Activated CD8-positive, alpha-beta memory T cell treated with anti-CD3 and anti-CD28 coated beads for 4 hours (primary cell): ENCODE data around the gene PDXDC1.
"Not testable (repeated sequence)": the region's sequence is repeated elsewhere in the genome, so short reads cannot be mapped to it uniquely, and the experiment has no call there.

Source experiments
- DNase-seq, 2 donors: peaks; one replicate each; pipeline ENCODE4 v3.0.0-alpha.2; 2020; ENCODE audit warnings: low read depth in 2 of 2

Gene PDXDC1

DNA sequence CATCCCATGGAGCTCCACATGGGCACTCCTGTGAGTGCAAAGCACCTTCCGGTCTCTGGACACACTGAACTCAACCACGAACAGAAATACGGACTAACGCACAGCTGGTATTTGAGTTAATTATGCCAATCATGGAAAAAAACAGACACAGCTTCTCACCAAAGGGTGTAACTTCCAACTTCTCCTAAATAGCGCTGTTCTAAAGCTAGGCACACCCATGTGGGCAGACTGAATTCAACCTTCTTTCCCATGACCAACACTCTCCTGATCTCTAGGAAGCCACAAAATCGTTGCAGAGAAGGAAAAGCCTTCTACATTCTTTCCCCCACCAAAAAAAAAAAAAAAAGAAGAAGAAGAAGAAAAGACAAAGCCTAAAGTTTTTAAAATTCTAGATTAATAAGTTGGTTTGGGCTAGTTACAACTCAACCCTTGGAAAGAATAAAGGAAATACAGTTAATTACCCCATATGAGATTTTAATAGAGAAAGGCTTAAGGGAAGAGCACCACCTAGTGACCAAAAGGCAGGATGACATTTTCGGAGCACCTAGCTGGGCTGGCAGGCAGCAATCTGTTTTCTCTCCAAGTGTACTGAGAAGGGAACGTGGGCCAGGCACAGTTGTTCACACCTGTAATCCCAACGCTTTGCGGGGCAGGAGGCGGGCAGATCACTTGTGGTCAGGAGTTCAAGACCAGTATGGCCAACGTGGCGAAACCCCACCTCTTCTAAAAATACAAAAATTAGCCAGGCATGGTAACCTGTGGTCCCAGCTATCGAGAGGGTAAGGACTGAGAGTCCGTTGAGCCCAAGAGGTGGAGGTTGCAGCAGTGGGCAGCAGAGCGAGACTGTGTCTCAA lies 97.3 kb downstream of the PDXDC1 start:
- DNase-seq = not testable (repeated sequence)

DNA sequence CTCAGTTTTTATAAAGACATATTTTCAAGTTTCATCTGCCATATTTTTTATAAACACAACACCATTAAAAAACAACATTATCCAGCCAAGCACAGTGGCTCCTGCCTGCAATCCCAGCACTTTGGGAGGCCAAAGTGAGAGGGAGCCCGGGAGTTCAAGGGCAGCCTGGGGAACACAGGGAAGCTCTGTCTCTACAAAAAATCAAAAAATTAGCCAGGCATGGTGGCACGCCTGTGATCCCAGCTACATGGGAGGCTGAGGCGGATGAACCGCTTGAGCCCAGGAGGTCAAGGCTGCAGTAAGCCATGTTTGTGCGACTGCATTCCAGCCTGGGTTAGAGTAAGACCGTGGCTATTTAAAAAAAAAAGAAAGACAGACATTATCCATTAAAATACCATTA lies 98.3 kb downstream of the PDXDC1 start:
- DNase-seq = no peak

DNA sequence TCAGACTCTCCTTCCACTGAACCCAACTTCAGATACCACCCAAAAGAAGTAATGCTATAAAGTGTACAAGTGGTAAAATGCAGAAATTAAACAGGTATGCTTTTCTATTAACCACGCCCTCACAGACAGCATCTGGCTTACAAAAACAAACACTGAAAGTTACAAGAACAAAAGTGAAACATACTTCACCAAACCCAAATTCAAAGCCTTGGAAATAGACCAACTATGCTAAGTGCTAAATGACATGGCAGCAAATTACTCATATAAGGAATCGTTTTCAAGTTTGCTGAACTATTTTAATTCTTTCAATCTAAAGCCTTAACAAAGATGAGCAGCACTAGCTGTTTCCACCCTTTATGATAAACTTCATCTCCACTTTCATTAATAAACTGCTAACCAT lies 101.3 kb downstream of the PDXDC1 start:
- DNase-seq = not testable (repeated sequence)

DNA sequence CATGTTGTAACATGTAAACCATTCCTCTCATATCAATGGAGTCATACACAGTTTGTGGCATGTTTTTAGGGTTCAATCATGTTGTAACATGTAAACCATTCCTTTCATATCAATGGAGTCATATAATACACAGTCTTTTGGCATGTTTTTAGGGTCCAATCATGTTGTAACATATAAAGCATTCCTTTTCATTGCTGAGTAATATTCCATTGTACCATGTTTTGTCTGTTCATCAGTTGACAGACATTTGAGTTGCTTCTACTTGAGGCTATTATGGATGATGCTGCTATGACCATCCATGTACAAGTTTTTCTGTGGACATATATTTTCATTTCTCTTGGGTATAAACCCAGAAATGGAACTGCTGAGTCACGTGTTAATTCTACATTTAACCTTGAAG lies 106.1 kb downstream of the PDXDC1 start:
- not testable (repeated sequence) for DNase-seq

DNA sequence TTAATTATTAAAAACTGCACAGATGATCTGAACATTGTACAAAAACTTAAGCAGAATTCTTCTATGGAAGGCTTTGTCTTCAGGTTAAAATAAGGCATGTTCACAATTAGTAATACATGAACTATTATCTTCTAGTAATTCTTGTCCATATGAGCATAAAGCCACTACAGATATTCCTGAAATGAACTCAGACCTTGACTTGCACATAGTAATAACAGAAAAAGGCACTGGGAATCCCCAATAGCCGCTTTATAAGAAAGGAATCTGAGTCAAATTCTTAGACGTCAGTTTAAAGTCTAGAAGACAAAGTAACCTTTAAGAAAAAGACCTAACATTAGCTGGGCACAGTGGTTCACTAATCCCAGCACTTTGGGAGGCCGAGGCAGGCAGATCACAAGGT lies 108.0 kb downstream of the PDXDC1 start:
- DNase-seq = not testable (repeated sequence)

DNA sequence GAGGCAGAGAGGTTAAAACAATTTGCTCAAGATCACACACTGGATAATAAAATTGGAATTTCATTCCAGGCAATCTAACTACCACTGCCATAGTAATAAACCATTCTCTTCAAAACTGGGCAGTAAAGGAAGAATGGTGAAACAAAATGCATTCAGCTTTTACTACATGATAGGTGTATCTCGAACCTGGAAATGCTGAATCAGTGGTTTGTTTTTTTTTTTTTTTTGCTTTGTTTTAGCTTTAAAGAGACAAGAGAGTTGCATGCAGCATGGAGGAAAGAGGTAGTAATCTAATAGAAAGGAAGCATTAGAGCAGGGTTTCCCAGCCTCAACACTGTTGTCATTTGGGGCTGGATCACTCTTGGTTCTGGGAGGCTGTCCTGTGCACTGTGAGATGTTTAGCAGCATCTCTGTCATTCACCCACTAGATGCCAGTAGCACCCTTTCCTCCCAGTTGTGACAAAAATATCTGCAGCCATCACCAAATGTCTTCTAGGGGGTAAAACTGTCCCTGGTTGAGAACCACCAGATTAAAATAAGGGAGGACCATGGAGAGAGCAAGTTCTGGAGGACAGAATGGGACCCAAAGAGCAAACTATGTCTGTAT lies 115.9 kb downstream of the PDXDC1 start:
- DNase-seq = not testable (repeated sequence)

DNA sequence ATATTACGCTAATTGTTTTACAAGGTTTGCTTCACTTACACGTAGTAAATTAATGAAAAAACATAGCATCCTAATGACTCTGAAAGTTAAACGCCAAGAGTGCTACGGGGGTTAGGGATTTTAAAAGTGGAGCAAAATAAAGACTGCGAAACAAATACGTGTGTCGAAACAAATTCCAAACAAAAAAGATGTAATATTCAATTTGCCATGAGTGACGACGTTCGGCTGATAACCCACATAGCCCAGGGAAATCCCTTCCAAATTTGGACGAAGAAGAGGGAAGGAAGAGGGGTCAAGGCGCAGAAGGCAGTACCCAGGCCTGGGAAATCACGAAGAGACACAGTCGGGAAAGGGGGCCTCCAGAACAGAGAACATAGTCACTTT lies 118.7 kb downstream of the PDXDC1 start:
- not testable (repeated sequence) for DNase-seq

DNA sequence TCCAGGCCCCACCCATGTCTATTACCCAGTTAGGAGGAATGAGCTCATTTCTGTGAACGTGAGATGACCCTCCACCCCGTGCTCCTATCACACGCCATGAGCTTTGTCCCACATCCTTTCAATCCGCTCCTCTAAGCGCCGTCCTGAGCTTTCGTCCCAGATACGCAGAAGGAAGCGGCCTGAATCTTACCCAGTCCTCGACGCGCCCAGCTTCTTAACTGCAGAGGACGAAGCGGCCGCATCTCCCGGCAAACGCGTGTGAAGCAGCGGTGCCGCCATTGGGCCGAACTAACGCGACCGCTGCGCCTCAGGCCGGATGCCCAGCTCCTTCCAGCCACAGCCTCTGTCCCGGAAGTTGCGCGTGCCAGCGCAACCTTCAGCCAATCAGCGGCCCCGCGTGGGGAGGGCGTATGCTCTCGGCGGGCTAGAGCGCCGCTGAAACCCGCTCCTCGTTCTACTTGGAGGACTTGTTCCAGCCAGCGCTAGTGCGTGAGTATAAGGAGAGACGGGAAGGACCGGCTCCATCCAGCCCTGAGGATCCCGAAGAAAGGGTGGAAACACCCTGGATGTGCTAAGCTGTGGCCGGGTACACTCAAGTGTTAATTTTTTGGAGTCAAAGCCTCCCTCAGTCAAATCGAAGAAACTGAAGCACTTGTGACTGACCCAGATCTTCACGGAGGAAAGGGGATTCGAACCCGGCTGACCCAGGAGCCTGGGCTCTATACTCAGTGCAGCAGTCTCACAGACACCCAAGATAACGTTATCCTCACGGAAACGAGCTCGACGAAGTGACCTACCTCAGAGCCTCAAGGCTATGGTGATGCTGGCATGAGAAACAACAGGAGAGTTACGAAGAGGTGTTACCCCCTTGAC lies 119.4 kb downstream of the PDXDC1 start, which contains the start of gene RRN3:
TSS of gene RRN3 (minus strand) at position 318 of the 873 bp plus-strand sequence. CDS start at position 279, 39 bp downstream.
- peak; percentile 65 to 69 for DNase-seq

DNA sequence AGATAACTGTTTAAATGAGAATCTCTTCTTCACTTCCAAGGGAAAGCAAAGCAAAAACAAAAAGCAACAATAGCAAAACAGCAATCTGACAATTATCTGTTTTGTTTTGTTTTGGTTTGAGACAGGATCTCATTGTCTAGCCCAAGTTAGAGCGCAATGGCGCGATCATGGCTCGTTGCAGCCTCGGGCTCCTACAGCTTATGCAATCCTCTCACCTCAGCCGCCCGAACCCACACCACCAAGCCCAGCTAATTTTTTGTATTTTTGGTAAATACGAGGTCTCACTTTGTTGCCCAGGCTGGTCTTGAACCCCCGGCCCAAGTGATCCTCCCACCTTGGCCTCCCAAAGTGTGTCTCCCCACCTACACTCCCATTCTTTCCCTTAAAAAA lies 121.8 kb downstream of the PDXDC1 start:
- not testable (repeated sequence) for DNase-seq

DNA sequence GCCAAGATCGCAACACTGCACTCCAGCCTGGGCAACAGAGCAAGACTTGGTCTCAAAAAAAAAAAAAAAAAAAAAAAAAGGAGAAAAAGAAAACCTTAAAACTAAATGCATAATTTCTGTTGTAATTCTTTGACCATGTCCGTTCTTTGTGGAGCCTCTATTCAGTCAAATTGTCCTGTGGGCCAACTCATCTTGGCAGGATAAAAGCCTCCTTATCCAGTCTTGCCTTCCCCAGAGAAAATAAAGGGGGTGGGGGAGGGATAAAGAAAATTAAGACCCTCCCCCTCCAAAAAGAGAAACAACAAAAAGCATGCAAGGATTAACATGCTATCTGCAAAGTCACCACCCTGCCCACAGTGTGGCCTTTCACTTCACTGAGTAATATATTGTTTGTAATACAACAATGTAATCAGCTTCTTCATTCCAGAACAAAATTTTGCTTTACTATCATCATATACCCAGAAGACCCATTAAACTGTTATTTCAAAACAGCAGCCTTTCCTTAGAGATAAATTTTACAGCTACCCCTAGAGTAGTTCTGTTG lies 124.6 kb downstream of the PDXDC1 start:
- DNase-seq = not testable (repeated sequence)

DNA sequence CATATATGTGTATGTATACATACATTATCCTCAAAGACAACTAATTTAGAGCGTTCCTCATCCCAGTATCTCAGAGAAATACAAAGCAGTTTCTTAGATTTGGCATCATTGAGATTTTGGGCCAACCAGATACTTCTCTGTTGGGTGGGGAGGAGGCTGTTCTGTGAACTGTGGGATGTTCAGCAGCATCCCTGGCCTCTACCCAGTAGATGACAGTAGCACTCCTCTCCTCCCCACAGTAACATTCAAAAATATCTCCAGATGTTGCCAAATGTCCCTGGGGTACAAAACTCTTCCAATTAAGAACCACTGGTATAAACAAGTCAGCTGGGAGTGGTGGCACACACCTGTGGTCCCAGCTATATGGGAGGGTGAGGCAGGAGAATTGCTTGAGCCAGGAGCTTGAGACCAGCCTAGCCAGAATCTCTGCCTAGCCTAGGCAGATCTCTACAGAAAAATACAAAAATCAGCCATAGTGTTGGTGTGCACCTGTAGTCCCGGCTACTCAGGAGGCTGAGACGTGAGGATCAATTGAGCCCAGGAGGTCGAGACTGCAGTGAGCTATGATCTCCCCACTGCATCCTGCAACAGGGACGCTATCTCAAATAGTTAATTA lies 125.7 kb downstream of the PDXDC1 start:
- DNase-seq = not testable (repeated sequence)

DNA sequence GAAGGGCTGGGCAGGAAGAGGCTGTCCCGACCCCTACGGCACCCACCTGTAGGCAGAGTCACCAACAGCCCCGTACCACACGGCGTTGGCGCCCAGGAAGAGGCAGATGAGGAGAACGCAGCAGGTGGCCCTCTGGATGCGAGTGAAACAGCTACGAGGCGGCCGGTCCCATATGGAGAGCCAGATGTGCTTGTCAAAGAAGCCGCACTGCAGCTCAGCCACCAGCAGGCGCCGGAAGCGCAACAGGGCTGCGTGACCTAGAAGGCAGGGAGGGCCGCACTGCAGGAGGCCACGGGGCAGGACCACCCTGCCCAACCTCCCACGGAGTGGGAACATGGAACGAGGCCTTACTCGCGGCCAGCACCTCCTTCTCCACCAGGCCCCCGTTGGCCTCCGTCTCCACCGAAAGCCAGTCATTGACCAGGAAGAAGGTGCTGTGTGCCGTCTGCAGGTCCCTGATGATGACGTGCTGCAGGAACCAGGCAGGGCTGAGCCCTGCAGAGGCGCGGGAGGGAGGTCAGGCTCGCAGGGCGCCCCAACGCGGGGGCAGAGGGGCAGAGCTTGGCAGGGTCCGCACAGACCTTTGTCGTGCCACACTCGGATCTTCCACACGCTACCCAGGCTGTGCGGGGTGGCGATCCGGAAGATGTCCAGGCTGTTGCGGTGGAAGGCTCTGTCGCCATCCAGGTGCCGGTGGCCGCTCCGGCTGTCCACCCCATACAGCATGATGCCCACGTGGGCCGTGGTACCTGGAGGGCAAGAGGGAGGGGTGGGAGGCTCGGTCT lies 153.0 kb downstream of the PDXDC1 start:
- not testable (repeated sequence) for DNase-seq

DNA sequence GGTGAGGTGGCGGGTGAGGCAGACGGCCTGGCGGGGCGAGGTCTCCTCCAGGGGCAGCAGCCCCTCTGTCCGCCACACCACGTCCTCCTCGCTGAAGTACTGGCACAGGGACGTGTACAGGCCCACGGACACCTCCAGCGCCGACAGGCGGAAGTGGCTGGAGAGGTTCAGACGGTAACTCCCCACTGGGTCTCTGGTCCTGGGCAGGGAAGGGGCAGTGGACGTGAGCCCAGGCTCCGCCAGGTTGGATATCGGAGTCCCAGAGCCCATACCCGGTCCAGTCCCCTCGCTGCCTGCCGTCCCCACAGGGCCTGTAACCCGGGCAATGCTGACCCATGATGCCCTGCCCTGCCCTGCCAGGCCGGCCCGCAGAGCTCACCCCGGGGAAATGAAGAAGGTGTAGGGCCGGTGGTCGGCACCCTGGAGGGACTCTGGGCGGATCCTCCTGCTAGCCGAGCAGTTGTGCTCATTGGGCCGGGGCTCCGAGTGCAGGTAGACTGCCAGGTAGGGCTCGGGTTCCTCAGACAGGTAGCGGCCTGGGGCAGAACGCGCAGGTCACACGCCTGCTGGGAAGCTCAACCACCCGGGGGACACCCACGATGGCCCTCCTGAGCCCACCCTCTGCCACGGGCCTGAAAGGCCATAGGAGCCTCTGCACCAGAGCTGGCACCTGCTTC lies 155.6 kb downstream of the PDXDC1 start:
- not testable (repeated sequence) for DNase-seq

DNA sequence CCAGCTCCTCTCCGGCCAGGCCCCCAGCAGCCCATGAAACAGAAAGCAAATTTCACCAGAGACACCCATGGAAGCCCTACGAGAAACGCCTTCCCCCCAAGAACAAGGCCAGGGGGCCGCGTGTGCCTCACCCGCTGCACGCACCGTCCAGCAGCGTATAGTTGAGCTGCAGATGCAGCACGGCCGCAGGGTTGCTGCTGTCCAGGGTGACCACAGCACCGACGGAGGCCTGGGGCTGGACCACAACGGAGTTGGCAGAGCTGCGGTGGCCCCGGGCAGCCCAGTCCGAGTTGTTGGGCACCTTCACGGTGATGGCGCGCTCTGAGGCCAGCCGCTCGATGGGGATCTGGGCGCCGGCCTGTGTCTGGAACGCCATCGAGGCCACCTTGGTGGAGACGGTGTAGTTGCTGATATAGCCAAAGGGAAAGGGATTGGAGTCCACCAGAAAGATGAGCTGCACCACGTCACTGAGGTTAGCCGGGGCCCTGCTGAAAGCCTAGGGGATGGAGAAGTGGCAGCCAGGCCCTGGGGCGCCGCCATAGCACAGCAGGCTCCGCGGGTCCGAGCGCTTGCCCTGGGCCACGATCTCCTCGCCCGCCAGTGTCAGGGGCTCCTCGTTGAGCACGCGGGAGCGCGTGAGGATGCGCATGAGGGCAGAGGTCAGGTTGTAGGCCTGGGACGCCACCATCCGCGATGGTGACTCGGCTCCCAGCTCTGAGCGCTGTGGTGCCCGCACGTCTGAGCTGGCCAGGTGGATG lies 156.3 kb downstream of the PDXDC1 start:
- not testable (repeated sequence) for DNase-seq

DNA sequence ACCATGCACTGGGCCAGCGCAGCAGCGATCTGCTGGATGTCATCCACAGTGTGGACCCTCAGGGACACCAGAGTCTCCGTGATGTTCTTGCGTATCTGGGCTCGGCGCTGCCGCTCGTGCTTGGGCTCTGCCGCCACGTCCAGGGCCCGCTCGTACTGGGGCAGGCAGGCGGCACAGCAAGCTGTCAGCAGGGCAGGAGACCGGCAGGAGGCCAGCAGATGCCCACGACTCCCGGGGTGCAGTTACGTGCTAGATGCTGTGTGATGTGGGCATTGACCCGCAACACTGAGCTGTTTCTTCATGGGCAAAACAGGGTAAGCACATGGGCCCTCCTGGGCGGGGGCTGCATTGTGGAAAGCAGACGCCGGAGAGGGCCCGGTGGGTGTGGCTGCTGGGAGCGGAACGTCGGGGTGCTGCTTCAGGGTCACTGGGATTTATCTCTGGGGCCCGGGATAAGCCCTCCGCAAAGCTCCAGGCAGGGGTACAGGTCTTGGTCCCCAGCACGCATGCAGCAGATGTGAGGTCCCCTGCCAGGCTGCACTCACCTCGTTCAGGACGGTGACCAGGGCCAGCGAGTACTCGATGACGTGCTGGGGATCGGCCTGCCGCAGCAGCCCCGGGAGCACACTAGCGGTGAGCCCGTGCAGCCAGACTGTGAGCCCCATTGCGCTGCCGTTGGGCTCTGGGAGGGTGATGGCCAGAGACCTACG lies 158.0 kb downstream of the PDXDC1 start:
- DNase-seq = not testable (repeated sequence)

DNA sequence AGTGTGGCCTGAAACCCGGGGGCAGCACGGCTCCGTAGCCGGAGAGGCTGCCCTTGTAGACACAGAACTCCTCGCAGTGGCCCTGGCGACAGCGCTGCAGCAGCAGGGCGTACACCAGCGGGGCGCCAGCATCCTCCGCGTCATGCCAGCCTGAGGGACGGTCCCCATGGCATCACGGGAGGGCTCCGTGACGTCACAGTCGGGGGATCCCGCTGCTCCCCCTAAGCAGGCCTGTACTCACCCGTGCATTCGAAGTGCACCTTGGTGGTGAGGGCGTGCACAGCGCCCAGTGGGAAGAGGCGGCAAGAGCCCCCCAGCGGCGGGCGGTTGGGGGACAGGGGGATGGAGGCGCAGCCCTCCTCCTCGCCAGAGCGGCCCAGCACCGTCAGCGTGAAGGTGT lies 158.7 kb downstream of the PDXDC1 start:
- not testable (repeated sequence) for DNase-seq

DNA sequence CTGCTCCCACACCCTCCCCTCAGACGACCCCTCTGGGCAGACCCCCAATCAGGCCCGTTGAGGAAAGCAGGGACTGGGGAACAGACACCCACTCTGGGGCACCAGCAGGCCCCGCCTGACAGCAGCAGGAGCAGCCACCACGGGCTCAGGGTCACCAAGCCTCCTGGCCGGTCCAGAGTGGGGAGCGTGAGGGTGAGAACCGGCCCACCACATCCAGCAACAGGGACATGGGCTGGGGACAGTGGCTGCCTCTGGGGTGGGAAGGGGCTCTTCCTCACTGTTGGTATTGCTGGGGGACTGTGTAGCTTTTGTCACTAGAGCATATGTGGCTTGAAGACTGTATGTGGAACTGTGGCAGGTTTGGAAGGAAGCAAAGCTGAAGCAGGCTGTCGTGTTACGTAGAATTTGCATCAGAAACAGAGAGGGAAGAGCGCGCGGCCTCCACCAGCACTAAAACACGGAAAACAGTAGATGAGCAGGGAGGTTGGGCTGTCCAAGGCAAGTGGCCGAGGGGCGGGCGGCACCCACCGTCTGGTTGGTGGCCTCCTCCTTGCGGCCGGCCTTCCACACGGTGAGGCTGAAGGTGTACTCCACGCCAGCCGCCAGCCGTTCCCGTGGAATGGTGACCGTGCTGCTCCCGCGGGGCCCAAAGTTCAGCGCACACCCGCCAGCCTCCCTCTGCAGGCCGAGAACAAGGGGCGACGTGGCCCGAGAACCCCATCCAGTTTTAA lies 160.1 kb downstream of the PDXDC1 start:
- DNase-seq = not testable (repeated sequence)
